D721Med (cell line): ENCODE measurements around the gene NIM1K.

Experiments
- DNase-seq: peaks from one replicate; pipeline ENCODE4 v3.0.0; 2011; ENCODE audit warnings: low spot score; ENCODE audit not compliant: insufficient read length
- FAIRE-seq: peaks from 2 replicates; lab custom pipeline; 2011; peaks lifted over from hg19 to GRCh38; lab: Jason Lieb, UNC
- CTCF ChIP-seq: IDR thresholded peaks from 2 replicates; pipeline ENCODE4 v1.5.1; 2012; ENCODE audit warnings: mild to moderate bottlenecking, control low read depth; ENCODE audit not compliant: insufficient read depth; ENCODE audit errors: missing control alignments

The NIM1K gene

GRCh38 chr5:43165323-43165722 lies 26.7 kb upstream of the NIM1K start:
- FAIRE-seq (no peak), DNase-seq (no peak)
- TF ChIP-seq CTCF: no peak

- no peak for TF ChIP-seq CTCF
- FAIRE-seq (no peak), DNase-seq (no peak)
These were observed 23.9 kb upstream of the NIM1K start for GRCh38 chr5:43168175-43168574.

- DNase-seq (no peak), FAIRE-seq (no peak)
- no peak for TF ChIP-seq CTCF
These were observed 20.6 kb upstream of the NIM1K start for GRCh38 chr5:43171451-43171850.

- no peak for TF ChIP-seq CTCF
- FAIRE-seq (no peak), DNase-seq (no peak)
These were observed 20.1 kb upstream of the NIM1K start for GRCh38 chr5:43171926-43172325.

- no peak for TF ChIP-seq CTCF
- DNase-seq (no peak), FAIRE-seq (no peak)
These were observed 19.2 kb upstream of the NIM1K start for GRCh38 chr5:43172779-43173178.

GRCh38 chr5:43174586-43174985 lies 17.4 kb upstream of the NIM1K start:
- FAIRE-seq (no peak), DNase-seq (no peak)
- no peak for TF ChIP-seq CTCF

GRCh38 chr5:43179836-43180235 lies 12.2 kb upstream of the NIM1K start:
- DNase-seq (no peak), FAIRE-seq (no peak)
- no peak for TF ChIP-seq CTCF
